AG08395 (cell line): ENCODE results near the gene NAP1L1.

Experiments
- DNase-seq: peaks from one replicate; pipeline ENCODE4 v3.0.0; 2012; ENCODE audit warnings: mixed read lengths, low spot score

Gene NAP1L1

GRCh38 chr12:76020731-76021672, 63.5 kb downstream of the NAP1L1 start:
- peak; percentile 86 for DNase-seq

- DNase-seq: peak; percentile 51
These were observed 64.2 kb downstream of the NAP1L1 start for GRCh38 chr12:76020281-76020680.

- no peak for DNase-seq
These were observed 65.8 kb downstream of the NAP1L1 start for GRCh38 chr12:76018672-76019071.

- DNase-seq: no peak
These were observed 66.4 kb downstream of the NAP1L1 start for GRCh38 chr12:76018111-76018510.

GRCh38 chr12:76014007-76014406, 70.5 kb downstream of the NAP1L1 start:
- no peak for DNase-seq

- DNase-seq: no peak
These were observed 70.9 kb downstream of the NAP1L1 start for GRCh38 chr12:76013603-76014002.

GRCh38 chr12:76012644-76013043, 71.8 kb downstream of the NAP1L1 start:
- DNase-seq: no peak

- no peak for DNase-seq
These were observed 73.6 kb downstream of the NAP1L1 start for GRCh38 chr12:76010732-76011458.

GRCh38 chr12:76008428-76008827, 76.1 kb downstream of the NAP1L1 start:
- DNase-seq: no peak

GRCh38 chr12:76007640-76008039, 76.8 kb downstream of the NAP1L1 start:
- DNase-seq: no peak

GRCh38 chr12:76006028-76006925, 78.2 kb downstream of the NAP1L1 start:
- DNase-seq: no peak

GRCh38 chr12:76003355-76003638, 81.2 kb downstream of the NAP1L1 start:
- no peak for DNase-seq

- DNase-seq: no peak
These were observed 81.7 kb downstream of the NAP1L1 start for GRCh38 chr12:76002598-76003354.

- peak; percentile 45 for DNase-seq
These were observed 86.0 kb downstream of the NAP1L1 start for GRCh38 chr12:75998292-75999063.

- no peak for DNase-seq
These were observed 86.8 kb downstream of the NAP1L1 start for GRCh38 chr12:75997658-75998057.

GRCh38 chr12:75996861-75997447, 87.5 kb downstream of the NAP1L1 start:
- DNase-seq: peak; percentile 18

GRCh38 chr12:75995691-75996090, 88.8 kb downstream of the NAP1L1 start:
- no peak for DNase-seq

GRCh38 chr12:75994069-75994740, 90.3 kb downstream of the NAP1L1 start:
- DNase-seq: no peak

GRCh38 chr12:75991753-75992152, 92.7 kb downstream of the NAP1L1 start:
- no peak for DNase-seq
